ENCODE results near the gene ZW10. TPM values are rescaled to one million over a fixed set of nuclear protein-coding genes. Genes with fewer than 3 reads are reported as not detected.
A peak's percentile ranks its signal among the peaks of the same experiment; 100 is the strongest.

The ZW10 gene
- polyA plus RNA-seq, 3 donors: 3.3 to 13.1 (median 10.2) TPM

DNA sequence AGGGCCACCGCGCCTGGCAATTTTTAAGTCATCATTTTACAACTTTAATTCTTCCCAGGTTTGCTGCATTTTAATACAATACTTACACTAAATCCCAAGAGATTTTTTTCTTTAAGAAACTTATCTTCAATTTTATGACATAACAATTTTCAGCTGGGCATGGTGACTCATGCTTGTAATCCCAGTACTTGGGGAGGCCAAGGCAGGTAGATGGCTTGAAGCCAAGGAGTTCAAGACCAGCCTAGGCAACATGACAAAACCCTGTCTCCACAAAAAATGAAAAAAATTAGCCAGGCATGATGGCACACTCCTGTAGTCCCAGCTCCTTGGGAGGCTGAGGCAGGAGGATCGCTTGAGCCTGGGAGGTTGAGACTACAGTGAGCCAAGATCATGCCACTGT is 44.9 kb upstream of the ZW10 start:
- intact Hi-C loops (cut with micrococcal nuclease): no loop called here
- no peaks in the 10 kb centered on the region for H4K20me1 ChIP-seq (ENCODE audit: insufficient read depth, low read length)
- H3K4me1 Mint-ChIP-seq: no peaks in the 10 kb centered on the region
- H3K36me3 Mint-ChIP-seq: peaks cover 54 to 58% of the 10 kb centered on the region in 2 donors
- no peak overlapping the region for H3K27ac ChIP-seq (ENCODE audit: low read depth in 1 of 2, low read length in 2 of 2)
- no peak overlapping the region for H3K4me3 Mint-ChIP-seq
- TF ChIP-seq CTCF (IDR thresholded peaks at IDR 0.05): no peak
- H3K36me3 ChIP-seq (replicated peaks in 1 of 2; ENCODE audit: control insufficient read depth in 1 of 2, insufficient read depth in 2 of 2, low read length in 2 of 2): peaks cover 33 to 73% of the 10 kb centered on the region in 2 donors
- peak overlapping the region in 1 of 7 donors; percentile 16 for H3K27ac Mint-ChIP-seq
- H3K9me3 Mint-ChIP-seq: peaks cover 0 to 2% (median 0%) of the 10 kb centered on the region in 7 donors
- no peaks in the 10 kb centered on the region for H3K4me1 ChIP-seq (ENCODE audit: control insufficient read depth in 1 of 2, insufficient read depth in 2 of 2, low read length in 2 of 2)
- H3K4me2 ChIP-seq (replicated peaks; ENCODE audit: extremely low read depth, low read length, poor library complexity, severe bottlenecking): no peak overlapping the region
- H3K79me2 ChIP-seq (ENCODE audit: insufficient read depth, low read length): no peaks in the 10 kb centered on the region
- no peaks in the 10 kb centered on the region for H3K27me3 ChIP-seq (ENCODE audit: control insufficient read depth in 2 of 2, insufficient read depth in 2 of 2, low read length in 2 of 2)
- H2AFZ ChIP-seq (ENCODE audit: insufficient read depth, low read depth, low read length, poor library complexity, severe bottlenecking): no peak overlapping the region
- H3K9me3 ChIP-seq (replicated peaks in 1 of 2; ENCODE audit: control insufficient read depth in 1 of 2, insufficient read depth in 1 of 2, low read length in 2 of 2): no peaks in the 10 kb centered on the region
- no peak overlapping the region for H3K4me3 ChIP-seq (replicated peaks in 1 of 3; ENCODE audit: low read depth in 2 of 3, low read length in 3 of 3)
- WGBS (ENCODE audit: insufficient coverage): 100% methylated on average over 3 of the region's 3 CpGs
- DNase-seq: no peak
- H3K27me3 Mint-ChIP-seq (ENCODE audit: low read depth in 3 of 3): peaks cover 0 to 1% (median 0%) of the 10 kb centered on the region in 3 donors
- H3K9ac ChIP-seq (ENCODE audit: insufficient read depth, low read length, poor library complexity, severe bottlenecking): no peak overlapping the region

- H3K4me2 ChIP-seq (replicated peaks; ENCODE audit: extremely low read depth, low read length, poor library complexity, severe bottlenecking): no peak overlapping the region
- no peak overlapping the region for H3K27ac Mint-ChIP-seq
- TF ChIP-seq CTCF (IDR thresholded peaks at IDR 0.05): no peak
- no peak overlapping the region for H3K27ac ChIP-seq (ENCODE audit: low read depth in 1 of 2, low read length in 2 of 2)
- peaks cover 0 to 1% (median 0%) of the 10 kb centered on the region in 3 donors for H3K27me3 Mint-ChIP-seq (ENCODE audit: low read depth in 3 of 3)
- no peaks in the 10 kb centered on the region for H3K27me3 ChIP-seq (ENCODE audit: control insufficient read depth in 2 of 2, insufficient read depth in 2 of 2, low read length in 2 of 2)
- H3K9me3 ChIP-seq (replicated peaks in 1 of 2; ENCODE audit: control insufficient read depth in 1 of 2, insufficient read depth in 1 of 2, low read length in 2 of 2): no peaks in the 10 kb centered on the region
- no peak overlapping the region for H3K4me3 ChIP-seq (replicated peaks in 1 of 3; ENCODE audit: low read depth in 2 of 3, low read length in 3 of 3)
- intact Hi-C loops (cut with micrococcal nuclease): no loop called here
- no peaks in the 10 kb centered on the region for H4K20me1 ChIP-seq (ENCODE audit: insufficient read depth, low read length)
- no peak overlapping the region for H3K4me3 Mint-ChIP-seq
- 100% methylated on average over 2 of the region's 6 CpGs for WGBS (ENCODE audit: insufficient coverage)
- H2AFZ ChIP-seq (ENCODE audit: insufficient read depth, low read depth, low read length, poor library complexity, severe bottlenecking): no peak overlapping the region
- peaks cover 54 to 58% of the 10 kb centered on the region in 2 donors for H3K36me3 Mint-ChIP-seq
- H3K79me2 ChIP-seq (ENCODE audit: insufficient read depth, low read length): no peaks in the 10 kb centered on the region
- peaks cover 0 to 2% (median 0%) of the 10 kb centered on the region in 7 donors for H3K9me3 Mint-ChIP-seq
- H3K4me1 Mint-ChIP-seq: no peaks in the 10 kb centered on the region
- no peaks in the 10 kb centered on the region for H3K4me1 ChIP-seq (ENCODE audit: control insufficient read depth in 1 of 2, insufficient read depth in 2 of 2, low read length in 2 of 2)
- no peak for DNase-seq
- peaks cover 28 to 75% of the 10 kb centered on the region in 2 donors for H3K36me3 ChIP-seq (replicated peaks in 1 of 2; ENCODE audit: control insufficient read depth in 1 of 2, insufficient read depth in 2 of 2, low read length in 2 of 2)
- no peak overlapping the region for H3K9ac ChIP-seq (ENCODE audit: insufficient read depth, low read length, poor library complexity, severe bottlenecking)
Observed at GRCh38 chr11:113817626-113818025, 44.1 kb upstream of the ZW10 start.

Measured in CD14-positive monocyte (primary cell).